ENCODE results near the gene PLAU.
"Not testable (repeated sequence)": the region's sequence is repeated elsewhere in the genome, so short reads cannot be mapped to it uniquely, and the experiment has no call there.

PLAU gene

DNA sequence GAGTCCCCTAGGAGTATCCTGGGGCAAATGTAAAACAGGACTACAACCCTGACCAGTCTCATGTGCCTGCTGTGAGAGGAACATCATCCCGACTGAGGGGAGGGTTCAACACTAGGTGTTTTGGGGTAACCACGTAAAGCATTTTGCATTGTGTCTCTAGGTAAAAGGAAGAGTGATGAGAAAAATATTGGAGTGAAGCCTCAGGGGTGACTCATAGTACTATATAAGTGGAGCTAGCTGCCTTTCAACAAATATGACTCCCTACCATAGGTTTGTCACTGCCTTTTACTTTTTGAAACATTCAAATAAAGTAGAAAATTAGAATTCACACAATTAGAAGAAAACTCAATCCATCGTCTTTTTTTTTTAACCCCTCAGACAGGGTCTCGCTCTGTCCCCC, 34.0 kb upstream of the PLAU start:
- DNase-seq, result no peak

DNA sequence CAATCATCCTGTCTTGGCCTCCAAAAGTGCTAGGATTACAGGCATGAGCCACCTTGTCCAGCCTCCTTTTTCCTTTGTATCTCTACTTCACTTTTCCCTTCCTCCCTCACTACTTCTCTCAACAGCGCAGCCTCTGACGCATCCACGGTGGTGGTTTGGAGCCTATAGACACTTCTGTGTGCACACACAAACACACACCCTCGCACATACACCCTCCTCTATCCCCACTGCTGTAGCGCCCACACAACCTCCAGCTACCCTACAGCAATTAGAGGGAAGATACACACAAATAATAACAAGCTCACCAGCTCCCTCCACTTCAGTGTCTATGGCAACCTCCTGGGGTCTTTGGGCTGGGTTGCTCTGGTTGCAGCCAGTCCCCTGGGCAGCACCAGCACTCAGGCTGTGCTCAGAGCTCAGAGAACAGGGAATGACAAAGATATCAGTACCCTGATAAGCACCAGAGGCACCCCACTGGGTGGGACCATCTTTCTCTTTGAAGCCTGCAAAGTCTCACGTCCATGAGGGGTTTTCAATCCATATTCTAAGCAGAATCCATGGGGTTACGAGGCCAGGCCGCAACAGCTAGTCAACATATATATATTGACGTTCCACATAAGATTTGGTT, 33.3 kb upstream of the PLAU start:
- DNase-seq, result no peak

GRCh38 chr10:73878365-73878764, 32.6 kb upstream of the PLAU start:
- DNase-seq, result no peak

- peak; percentile 95 for DNase-seq
Observed at GRCh38 chr10:73879296-73880173, 31.4 kb upstream of the PLAU start.

DNA sequence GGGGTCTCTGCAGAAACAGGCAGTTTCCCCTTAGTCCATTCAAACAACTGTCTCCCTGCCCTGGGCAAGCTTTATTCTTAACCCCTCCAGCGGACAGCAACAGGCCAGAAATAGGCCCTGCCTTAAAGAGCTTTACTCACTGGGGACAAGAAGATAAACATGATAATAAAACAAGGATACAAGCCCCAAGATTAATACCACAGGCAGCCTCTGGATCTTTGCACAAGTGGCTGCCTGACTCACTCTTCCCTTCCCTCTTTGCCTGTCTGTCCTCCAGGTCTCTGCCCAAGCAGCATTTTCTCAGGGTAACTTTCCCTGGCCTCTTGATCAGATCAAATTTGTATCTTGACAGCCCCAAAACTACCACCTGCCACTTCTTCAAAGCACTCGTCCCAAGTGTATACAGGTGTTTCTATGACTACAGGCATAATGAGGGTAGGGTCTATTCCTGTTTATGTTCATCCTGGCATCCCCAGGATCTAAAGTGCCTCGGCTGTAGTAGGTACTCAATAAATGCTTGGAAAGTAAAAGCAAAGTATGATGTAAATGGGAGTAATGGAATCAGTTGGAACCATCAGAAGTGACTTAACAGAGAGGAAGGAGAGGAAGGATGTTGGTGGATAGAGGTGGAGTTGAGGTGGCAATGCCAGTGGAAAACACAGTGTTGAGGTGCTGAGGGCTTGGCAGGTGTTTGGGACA, 29.6 kb upstream of the PLAU start:
- no peak for DNase-seq

- DNase-seq, result no peak
Observed at GRCh38 chr10:73884017-73884416, 26.9 kb upstream of the PLAU start.

GRCh38 chr10:73886085-73886529, 24.8 kb upstream of the PLAU start:
- DNase-seq, result peak; percentile 80

GRCh38 chr10:73886661-73887293, 24.2 kb upstream of the PLAU start:
- DNase-seq, result no peak

- no peak for DNase-seq
Observed at GRCh38 chr10:73887294-73888039, 23.5 kb upstream of the PLAU start.

- no peak for DNase-seq
Observed at GRCh38 chr10:73888514-73888913, 22.4 kb upstream of the PLAU start.

GRCh38 chr10:73889014-73889413, 21.9 kb upstream of the PLAU start:
- DNase-seq, result peak; percentile 31

GRCh38 chr10:73889416-73889815, 21.5 kb upstream of the PLAU start:
- DNase-seq, result not testable (repeated sequence)

GRCh38 chr10:73890261-73890660, 20.7 kb upstream of the PLAU start:
- DNase-seq, result no peak

DNA sequence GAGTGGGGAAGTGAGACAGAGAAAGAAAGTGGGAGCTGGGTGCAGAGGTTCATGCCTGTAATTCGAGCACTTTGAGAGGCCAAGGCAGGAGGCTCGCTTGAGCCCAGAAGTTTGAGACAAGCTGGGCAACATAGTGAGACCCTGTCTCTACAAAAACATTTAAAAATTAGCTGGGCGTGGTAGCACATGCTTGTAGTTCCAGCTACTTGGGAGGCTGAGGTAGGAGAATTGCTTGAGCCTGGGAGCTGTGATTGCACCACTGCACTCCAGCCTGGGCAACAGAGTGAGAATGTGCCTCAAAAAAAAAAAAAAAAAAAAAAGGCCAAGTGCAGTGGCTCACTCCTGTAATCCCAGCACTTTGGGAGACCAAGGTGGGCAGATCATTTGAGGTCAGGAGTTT, 20.1 kb upstream of the PLAU start:
- DNase-seq, result not testable (repeated sequence)

- no peak for DNase-seq
Observed at GRCh38 chr10:73891540-73891939, 19.4 kb upstream of the PLAU start.

- no peak for DNase-seq
Observed at GRCh38 chr10:73892310-73893030, 18.5 kb upstream of the PLAU start.

DNA sequence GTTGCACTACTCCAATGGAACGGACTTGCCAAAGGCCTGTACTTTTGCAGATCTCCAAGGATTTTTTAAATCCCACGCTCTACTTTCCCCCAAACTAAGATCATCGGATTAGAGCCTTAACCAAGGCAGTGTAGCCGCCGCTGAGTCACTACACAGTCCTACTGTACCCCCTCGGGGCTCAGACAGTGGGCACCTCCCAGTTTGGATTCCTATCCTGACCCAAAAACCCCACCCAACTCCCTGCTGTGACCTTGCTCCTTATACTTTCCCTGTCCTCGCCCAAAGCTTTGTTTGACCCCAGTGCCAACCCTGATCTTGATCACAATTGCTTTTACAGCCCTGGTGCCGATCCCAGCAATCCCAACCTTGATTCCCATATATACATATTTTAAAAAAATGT, 17.5 kb upstream of the PLAU start:
- no peak for DNase-seq

- no peak for DNase-seq
Observed at GRCh38 chr10:73894245-73894971, 16.5 kb upstream of the PLAU start.

DNA sequence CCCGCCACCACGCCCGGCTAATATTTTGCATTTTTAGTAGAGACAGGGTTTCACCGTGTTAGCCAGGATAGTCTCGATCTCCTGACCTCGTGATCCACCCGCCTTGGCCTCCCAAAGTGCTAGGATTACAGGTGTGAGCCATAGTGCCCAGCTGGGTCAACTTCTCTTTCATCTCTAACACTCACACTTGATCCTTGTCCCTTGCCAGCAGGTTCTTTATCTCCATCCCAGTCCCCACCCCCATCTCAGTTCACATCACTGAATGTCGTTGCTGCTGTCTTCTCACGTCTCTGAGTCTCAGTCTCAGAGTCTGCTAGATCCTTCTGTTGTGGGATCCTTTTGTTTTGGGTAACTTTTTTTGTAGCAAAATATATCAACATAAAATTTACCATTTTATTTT, 15.6 kb upstream of the PLAU start:
- DNase-seq, result not testable (repeated sequence)

DNA sequence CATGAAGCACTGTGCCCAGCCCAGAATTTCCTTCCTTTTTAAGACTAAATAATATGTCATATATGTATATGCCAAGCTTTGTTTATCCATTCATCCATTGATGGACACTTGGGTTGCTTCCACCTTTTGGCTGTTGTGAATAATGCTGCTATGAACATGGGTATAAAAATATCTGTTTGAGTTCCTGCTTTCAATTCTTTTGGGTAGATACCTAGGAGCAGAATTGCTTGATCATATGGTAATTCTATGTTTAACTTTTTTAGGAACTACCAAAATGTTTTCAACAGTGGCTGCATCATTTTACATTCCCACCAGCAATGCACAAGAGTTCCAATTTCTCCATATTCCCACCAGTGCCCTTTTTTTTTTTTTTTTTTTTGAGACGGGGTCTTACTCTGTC, 13.2 kb upstream of the PLAU start:
- no peak for DNase-seq
